Upper lobe of right lung (tissue), 1 donor: ENCODE measurements around the gene SPOCK1. TPM values are rescaled to one million over a fixed set of nuclear protein-coding genes. Genes with fewer than 3 reads are reported as not detected.

Experiments used
- ATAC-seq: fragments of 200-7000 bp; cut with Tn5 transposase; one replicate; pipeline ENCODE4 v1.9.1; 2020; ENCODE audit warnings: mild to moderate bottlenecking, moderate library complexity
- DNase-seq: peaks from one replicate; pipeline ENCODE4 v3.0.0-alpha.2; 2020
- H3K27ac ChIP-seq: fragments of 200-600 bp; one replicate; pipeline ENCODE4 v1.8.0; 2022
- H3K27me3 ChIP-seq: fragments of 200-600 bp; one replicate; pipeline ENCODE4 v1.8.0; 2022; ENCODE audit warnings: mild to moderate bottlenecking
- H3K36me3 ChIP-seq: fragments of 200-600 bp; one replicate; pipeline ENCODE4 v1.8.0; 2022
- H3K4me1 ChIP-seq: fragments of 200-600 bp; one replicate; pipeline ENCODE4 v1.8.0; 2022
- H3K4me3 ChIP-seq: fragments of 200-600 bp; one replicate; pipeline ENCODE4 v1.8.0; 2022; ENCODE audit warnings: mild to moderate bottlenecking
- H3K9me3 ChIP-seq: fragments of 200-600 bp; one replicate; pipeline ENCODE4 v1.8.0; 2022
- CTCF ChIP-seq: fragments of 200-600 bp; IDR thresholded peaks from one replicate; pipeline ENCODE4 v1.8.0; 2022; ENCODE audit warnings: antibody characterized with exemption
- intact Hi-C: fragments of 100-400 bp; cut with DNase I; formaldehyde crosslinking; loops from one replicate; pipeline ENCODE4 v1.11.0; 2022
- total RNA-seq: library from RNA; stranded (reverse); fragmentation: NEBNext Ultra II Directional; extraction: Animal tissue kit (Norgen Biotek cat#: 25700); gene quantifications from one replicate; pipeline ENCODE4 v1.2.1, GENCODE V29; 2021
- donor health status: DM: no; HTN: yes; CAD: no; lungs with severe emphysema.

The SPOCK1 gene
- total RNA-seq, 1 donor from 2014 or later, result 4.0 TPM

- Histone ChIP-seq H3K4me1 (no peaks in the 10 kb centered on the region), H3K27me3 (no peaks in the 10 kb centered on the region), H3K4me3 (no peak overlapping the region), H3K27ac (no peak overlapping the region), H3K36me3 (no peaks in the 10 kb centered on the region), H3K9me3 (no peaks in the 10 kb centered on the region)
- no peak for ATAC-seq
- no peak for DNase-seq
- intact Hi-C loops, result no loop called here
- TF ChIP-seq CTCF, result no peak
These were observed 244.7 kb downstream of the SPOCK1 start for GRCh38 chr5:137254119-137255090.

- no peak overlapping the region for H3K27ac ChIP-seq
- ATAC-seq, result no peak
- no peaks in the 10 kb centered on the region for H3K9me3 ChIP-seq
- no peak for TF ChIP-seq CTCF
- H3K4me1 ChIP-seq, result no peaks in the 10 kb centered on the region
- H3K36me3 ChIP-seq, result no peaks in the 10 kb centered on the region
- H3K4me3 ChIP-seq, result no peak overlapping the region
- H3K27me3 ChIP-seq, result no peaks in the 10 kb centered on the region
- intact Hi-C loops, result no loop called here
- no peak for DNase-seq
These were observed 246.6 kb downstream of the SPOCK1 start for GRCh38 chr5:137252512-137252911.

GRCh38 chr5:137250421-137250820, 248.7 kb downstream of the SPOCK1 start:
- Histone ChIP-seq H3K36me3 (no peaks in the 10 kb centered on the region), H3K4me1 (no peaks in the 10 kb centered on the region), H3K27ac (no peak overlapping the region), H3K4me3 (no peak overlapping the region), H3K27me3 (no peaks in the 10 kb centered on the region), H3K9me3 (no peaks in the 10 kb centered on the region)
- DNase-seq (no peak), ATAC-seq (no peak)
- intact Hi-C loops, result no loop called here
- TF ChIP-seq CTCF, result no peak

- no peak overlapping the region for H3K27ac ChIP-seq
- H3K36me3 ChIP-seq, result no peaks in the 10 kb centered on the region
- no peak for ATAC-seq
- DNase-seq, result no peak
- no peak overlapping the region for H3K4me3 ChIP-seq
- TF ChIP-seq CTCF, result no peak
- H3K4me1 ChIP-seq, result no peaks in the 10 kb centered on the region
- H3K27me3 ChIP-seq, result no peaks in the 10 kb centered on the region
- intact Hi-C loops, result no loop called here
- H3K9me3 ChIP-seq, result no peaks in the 10 kb centered on the region
These were observed 250.6 kb downstream of the SPOCK1 start for GRCh38 chr5:137248527-137248926.

- H3K4me1 ChIP-seq, result no peaks in the 10 kb centered on the region
- no peak for TF ChIP-seq CTCF
- ATAC-seq (no peak), DNase-seq (no peak)
- intact Hi-C loops, result no loop called here
- H3K27ac ChIP-seq, result no peak overlapping the region
- no peaks in the 10 kb centered on the region for H3K36me3 ChIP-seq
- no peak overlapping the region for H3K4me3 ChIP-seq
- no peaks in the 10 kb centered on the region for H3K9me3 ChIP-seq
- H3K27me3 ChIP-seq, result peaks cover 4% of the 10 kb centered on the region
These were observed 253.7 kb downstream of the SPOCK1 start for GRCh38 chr5:137245438-137245837.
